Left ventricle myocardium superior (tissue), 1 donor: ENCODE results near the gene DENND1A. TPM values are rescaled to one million over a fixed set of nuclear protein-coding genes. Genes with fewer than 3 reads are reported as not detected.

ENCODE experiments used
- ATAC-seq: fragments of 200-7000 bp; cut with Tn5 transposase; one replicate; pipeline ENCODE4 v1.9.1; 2020; ENCODE audit warnings: mild to moderate bottlenecking, moderate library complexity
- DNase-seq: peaks from one replicate; pipeline ENCODE4 v3.0.0-alpha.2; 2020
- intact Hi-C: fragments of 100-400 bp; cut with micrococcal nuclease; formaldehyde crosslinking; loops from one replicate; pipeline ENCODE4 v1.11.0; 2022
- total RNA-seq: library from RNA; stranded (reverse); fragmentation: NEBNext Ultra II Directional; extraction: Animal tissue kit (Norgen Biotek cat#: 25700); gene quantifications from one replicate; pipeline ENCODE4 v1.2.1, GENCODE V29; 2021
- donor health status: DM: no; HTN: yes; CAD: no; lungs with severe emphysema.

Gene DENND1A
- total RNA-seq, 1 donor from 2014 or later, result 12.9 TPM

GRCh38 chr9:123586275-123586674 lies 343.7 kb downstream of the DENND1A start:
- intact Hi-C loops, result no loop called here
- ATAC-seq (no peak), DNase-seq (no peak)

DNA sequence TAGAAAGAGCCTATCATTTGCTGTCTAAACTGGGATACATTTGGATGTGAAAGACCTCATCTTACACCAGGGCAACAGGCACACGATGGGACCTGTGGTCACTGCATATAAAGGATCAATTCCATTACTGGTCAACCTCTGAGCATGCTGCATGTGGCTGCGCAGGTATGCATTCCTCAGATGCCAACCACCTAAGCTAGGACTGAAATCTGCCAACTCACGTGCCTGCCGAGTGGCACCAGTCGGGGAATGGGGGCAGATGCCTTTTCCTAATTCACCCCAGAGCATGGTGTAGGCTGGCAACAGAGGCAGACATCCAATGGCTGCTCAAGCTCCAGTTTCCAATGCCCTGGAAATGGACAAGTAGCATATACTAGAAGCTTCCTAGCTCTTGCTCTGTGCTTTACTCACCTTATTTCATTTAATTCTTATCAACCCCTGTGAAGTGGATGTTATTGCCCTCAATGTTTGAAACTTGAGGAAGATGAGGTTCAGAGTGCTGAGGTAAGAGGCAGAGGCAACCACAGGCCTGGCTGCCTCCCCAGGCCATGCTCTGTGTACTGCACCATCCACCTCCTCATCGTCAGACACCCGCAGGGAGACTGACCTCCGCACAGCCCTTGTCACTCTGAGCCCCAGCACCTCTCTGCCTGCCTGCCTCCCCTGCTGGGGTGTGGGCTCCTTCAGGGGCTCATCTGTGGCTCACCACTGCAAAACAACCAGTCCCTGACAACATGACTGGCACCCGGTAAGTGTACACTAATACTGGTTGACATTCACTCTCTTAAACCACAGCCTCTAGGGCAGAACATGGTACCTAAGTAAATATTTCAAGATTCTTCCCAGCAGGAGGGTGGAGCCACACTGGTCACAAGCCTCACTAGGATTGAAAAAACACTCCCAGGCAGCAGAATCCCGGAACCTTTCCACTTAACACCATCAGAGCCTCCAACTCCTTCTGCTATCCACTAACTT lies 345.4 kb downstream of the DENND1A start:
- ATAC-seq, result no peak
- no peak for DNase-seq
- intact Hi-C loops, result no loop called here

- intact Hi-C loops, result no loop called here
- DNase-seq (no peak), ATAC-seq (no peak)
Observed at GRCh38 chr9:123583646-123584045, 346.3 kb downstream of the DENND1A start.

DNA sequence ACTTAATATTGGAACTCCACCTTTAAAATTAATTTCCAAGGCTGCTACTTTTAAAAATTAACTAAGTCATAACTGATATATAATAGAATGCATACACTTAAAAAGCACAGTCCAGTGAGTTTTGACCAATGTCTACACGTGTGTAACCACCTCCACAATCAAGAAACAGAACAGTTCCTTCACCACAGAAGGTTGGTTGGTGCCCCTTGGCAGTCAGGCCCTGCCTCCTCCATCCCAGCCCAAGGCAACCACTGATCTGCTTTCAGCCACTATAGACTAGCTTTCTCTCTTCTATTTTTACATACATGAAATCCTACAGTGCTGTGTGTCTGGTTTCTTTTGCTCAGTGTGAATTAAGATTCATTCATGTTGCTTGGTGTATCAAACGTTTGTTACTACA lies 358.7 kb downstream of the DENND1A start:
- ATAC-seq (no peak), DNase-seq (no peak)
- intact Hi-C loops, result no loop called here

DNA sequence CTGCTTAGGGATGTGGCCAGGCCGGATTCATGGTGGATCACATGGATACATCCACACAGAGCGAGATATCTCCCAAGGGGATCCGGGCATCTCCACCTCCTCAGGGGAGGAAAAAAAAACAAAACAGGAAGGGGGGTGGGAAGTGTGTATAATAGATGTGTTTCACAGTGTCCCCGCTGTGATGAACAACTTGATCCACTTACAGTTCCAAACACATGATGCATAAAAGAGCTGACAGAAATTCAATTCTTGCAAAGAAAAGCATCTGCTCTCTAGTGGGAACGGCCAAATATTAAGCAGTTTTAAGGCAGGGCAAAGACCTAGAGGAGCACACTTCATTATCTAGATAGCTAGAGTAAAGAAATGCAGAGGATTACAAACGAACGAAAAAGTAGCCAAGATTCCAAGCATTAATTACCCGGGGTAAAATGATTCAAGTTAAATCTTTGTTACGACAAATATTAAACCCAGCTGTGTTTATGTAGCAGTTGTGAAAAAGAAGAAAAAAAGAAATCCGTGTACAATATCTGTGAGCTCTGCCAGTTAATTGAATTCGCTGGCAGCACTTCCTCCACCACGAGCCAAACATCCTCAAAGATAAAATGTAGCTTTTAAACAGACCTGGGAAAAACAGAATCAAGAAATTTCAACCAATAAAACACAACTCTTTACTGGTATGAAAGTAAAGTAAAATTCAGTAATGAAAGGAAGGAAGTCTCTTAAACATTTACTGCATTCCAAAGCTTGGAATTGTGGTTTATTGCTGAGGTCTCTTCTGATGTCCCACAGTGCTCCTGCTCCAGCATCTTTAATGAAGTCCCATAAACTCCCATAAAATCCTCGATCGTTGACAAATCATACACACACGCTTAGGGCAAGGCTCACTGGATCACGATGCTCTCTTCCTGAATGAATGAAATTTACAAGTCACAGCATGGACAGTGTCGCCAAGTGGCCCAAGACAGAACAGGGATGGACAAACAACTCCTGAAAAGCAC lies 360.9 kb downstream of the DENND1A start:
- peak; percentile 91 for ATAC-seq
- DNase-seq, result peak; percentile 61

DNA sequence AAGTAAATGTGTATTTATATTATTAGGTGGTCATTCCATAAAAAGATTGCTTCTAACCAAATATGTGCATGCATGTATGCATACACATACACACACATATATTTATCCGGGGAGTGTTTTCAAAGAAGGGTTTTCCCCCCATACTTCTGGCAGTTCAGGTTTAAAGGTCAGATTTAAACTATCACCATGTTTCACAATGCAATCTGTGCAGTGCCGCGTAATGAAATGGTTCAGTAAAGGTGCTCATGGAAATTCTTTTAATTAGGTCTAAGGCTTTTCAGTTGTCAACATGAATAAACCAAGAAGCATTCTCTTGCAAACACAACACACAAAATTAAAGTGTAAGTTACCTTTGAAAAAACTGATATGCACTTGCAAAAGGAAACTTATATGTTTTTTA lies 362.9 kb downstream of the DENND1A start:
- no peak for DNase-seq
- ATAC-seq, result no peak
- intact Hi-C loops, result no loop called here

More for the DNA sequence above, 360.9 kb downstream of the DENND1A start:
- intact Hi-C loops, result no loop called here

DNA sequence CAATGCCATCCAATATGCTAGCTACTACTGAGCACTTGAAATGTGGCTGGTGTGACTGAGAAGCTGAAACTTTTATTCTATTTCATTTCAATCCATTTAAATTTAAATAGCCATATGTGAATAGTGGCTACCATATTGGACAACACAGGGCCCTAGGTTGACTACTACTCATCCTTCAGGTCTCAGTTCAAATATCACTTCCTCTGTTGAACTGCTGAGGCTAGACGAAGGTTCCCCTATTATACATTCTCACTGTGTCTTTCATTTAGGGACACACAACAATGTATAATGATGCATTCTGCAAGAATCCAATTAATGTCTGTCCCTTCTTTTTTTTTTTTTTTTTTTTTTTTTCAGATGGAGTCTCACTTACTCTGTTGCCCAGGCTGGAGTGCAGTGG lies 365.3 kb downstream of the DENND1A start:
- DNase-seq, result no peak
- intact Hi-C loops, result no loop called here

DNA sequence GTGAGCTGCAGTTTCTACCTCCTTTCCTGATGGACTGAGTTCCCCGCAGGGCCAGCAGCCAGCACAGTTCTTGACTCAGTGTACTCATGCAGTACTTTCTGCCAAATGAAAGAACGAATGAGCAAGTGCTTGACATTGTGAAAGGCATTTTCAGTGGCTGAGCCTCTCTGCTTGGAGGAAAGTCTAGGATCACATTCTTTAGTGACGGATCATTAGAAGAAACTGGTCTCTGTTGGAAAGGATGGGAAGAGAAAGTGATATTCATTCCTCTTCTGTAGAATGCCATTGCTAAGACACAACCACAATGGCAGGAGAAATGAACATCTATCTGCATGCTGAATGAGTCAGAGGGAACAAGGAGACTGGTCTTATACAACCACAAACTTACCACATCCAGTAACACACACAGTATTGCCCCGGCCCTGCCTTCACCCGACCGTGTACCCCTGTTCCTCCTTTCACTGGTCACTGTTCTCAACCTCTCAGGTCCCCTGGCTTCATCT lies 367.0 kb downstream of the DENND1A start:
- ATAC-seq, result peak; percentile 29

More for the DNA sequence above, 365.3 kb downstream of the DENND1A start:
- no peak for ATAC-seq

DNA sequence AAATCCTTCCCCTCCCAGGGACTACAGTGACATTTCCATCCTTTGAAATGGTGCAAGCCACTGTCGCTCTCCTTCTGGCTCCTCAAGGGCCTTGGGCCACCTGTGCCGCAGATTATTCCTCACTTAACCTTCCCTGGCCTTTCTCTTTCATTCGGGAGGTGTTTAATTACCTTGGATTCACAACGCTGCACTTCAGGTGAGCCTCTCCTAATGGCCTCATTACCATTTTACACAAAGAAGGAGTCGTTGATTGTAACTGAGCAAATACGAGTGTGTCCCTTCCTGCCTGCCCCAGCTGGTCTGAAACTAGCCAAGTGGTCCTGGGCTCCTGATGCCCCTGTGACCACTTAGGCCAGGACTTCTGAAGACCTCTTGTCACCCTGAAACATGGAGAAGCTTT lies 368.9 kb downstream of the DENND1A start:
- intact Hi-C loops, result no loop called here

More for the DNA sequence above, 367.0 kb downstream of the DENND1A start:
- intact Hi-C loops, result no loop called here
- DNase-seq, result peak; percentile 39

GRCh38 chr9:123556464-123557435 lies 373.2 kb downstream of the DENND1A start:
- ATAC-seq, result no peak
- intact Hi-C loops, result no loop called here
- DNase-seq, result no peak

More for the DNA sequence above, 368.9 kb downstream of the DENND1A start:
- ATAC-seq, result no peak
- no peak for DNase-seq

DNA sequence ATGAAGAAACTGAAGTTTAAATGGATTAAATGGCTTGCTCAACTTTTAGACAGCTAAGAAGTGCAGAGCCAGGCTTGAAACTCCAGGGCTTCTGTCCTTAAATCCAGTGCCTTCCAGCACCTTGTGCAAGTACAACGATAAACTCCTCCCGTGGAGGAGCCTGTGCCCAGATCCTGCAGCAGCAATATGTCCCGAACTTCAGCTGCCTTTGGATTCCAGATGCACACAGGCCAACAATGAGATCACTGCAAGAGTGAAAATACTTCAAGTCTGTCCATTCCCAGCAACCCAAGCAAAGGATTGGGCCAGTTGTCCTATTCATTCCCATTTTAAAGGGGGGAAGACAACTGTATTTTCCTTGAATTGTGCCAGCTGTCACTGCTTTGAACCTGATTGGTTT lies 374.3 kb downstream of the DENND1A start:
- intact Hi-C loops, result no loop called here
- DNase-seq, result peak; percentile 45
- ATAC-seq, result peak; percentile 94

DNA sequence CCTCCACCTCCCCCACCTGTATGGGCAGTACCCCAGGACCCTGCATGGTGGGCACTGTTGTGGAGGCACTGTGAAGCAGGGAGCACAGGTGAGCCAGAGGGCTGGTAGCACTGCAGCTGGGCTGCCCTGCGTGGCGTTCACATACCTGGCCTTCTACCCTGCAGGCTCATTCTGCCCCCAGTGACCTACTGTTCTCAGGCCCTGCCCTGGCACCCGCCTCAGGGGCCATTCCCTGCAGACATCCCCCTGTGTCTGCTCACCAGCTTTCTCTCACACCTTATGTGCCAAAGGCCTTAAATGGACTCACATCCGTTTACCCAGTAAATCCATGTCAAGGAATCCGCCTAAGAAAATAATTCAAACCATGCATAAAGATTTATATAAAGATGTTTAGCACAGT lies 377.4 kb downstream of the DENND1A start:
- intact Hi-C loops, result no loop called here
- ATAC-seq (no peak), DNase-seq (no peak)

DNA sequence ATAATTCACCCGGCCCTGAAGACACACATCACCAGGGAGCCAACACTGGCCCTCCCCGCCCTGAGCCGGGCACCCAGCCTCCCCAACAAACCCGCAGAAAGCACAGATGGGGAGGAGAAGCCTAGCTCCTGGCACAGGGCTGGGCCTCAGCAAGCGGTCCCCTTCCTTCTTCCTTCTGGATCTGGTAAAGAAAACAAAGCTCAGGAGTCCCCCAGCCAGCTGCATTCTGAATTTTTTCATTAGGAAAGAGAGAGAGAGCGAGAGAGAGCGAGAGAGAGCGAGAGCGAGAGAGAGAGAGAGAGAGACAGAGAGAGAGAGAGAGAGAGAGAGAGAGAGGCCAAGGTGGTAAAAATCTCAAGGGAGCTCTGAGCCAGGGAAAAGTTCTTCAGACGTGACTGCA lies 378.2 kb downstream of the DENND1A start:
- intact Hi-C loops, result no loop called here
- ATAC-seq, result no peak
- no peak for DNase-seq

GRCh38 chr9:123550797-123551196 lies 379.1 kb downstream of the DENND1A start:
- intact Hi-C loops, result no loop called here
- DNase-seq, result no peak
- ATAC-seq, result no peak

DNA sequence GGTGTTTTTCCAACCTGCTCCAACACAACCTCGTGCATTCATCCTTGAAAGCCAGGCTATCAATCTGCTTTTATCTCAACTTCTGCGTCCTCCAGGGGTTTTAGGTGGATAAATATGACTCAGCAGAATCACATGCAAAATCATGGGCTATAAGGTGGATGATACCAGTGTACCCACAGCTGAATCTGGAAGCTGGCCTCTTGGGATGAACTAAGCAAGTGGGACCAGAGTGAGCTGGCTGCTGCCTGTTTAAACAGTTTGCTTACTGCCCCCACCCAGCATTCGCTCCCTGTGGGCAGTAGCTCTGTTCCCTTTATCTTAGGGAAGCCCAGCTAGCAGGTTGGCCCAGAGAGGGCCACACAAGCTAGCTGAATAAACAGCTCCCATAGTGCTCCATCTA lies 379.9 kb downstream of the DENND1A start:
- DNase-seq, result no peak
- intact Hi-C loops, result no loop called here

DNA sequence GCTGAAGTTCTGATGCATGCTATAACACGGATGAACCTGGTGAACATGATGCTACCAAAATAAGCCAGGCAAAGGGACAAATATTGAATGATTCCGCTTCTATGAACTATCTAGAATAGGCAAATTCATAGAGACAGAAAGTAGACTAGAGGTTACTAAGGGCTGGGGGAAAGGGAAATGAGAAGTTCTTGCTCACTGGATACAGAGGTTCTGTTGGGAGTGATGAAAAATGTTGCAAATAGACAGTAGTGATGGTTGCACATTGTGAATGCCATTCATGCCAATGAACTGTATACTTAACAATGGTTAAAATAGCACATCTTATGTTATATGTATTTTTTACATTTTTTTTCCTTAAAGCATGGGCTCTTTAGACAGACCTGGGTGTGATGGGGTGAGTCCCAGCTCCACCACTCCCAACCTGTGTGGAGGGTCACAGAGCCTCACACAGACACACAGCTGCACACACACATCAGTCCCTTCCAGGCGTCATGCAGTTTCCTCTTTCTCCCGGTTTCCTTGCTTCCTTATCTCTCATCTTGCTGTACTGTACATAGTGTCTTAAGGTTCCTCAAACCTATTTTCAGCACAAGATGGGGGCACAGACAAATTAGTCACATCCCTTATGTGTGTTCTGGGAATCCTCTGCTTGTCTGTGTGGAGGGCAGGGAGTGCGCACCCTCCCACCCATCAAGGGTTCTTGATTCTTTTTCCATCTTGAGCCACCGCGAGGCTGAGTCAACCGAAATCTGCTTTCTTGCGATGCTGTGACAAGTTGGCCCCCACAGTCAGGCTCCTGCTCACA lies 381.0 kb downstream of the DENND1A start:
- DNase-seq, result no peak
- intact Hi-C loops, result no loop called here
- ATAC-seq, result peak; percentile 26

More for the DNA sequence above, 379.9 kb downstream of the DENND1A start:
- no peak for ATAC-seq

- ATAC-seq (peak; percentile 52), DNase-seq (no peak)
- intact Hi-C loops, result loop anchor here (5.0 kb wide), 1 partner anchor 498 kb away; no protein-coding TSS in a partner anchor
Observed at GRCh38 chr9:123544007-123544827, 385.7 kb downstream of the DENND1A start.
